GM18511 (cell line): ENCODE measurements around the gene CTXN1.

Source experiments
- ATAC-seq: cut with Tn5 transposase; IDR thresholded peaks from one replicate; pipeline ENCODE4 v1.9.1; 2021; ENCODE audit warnings: mild to moderate bottlenecking, moderate library complexity; ENCODE audit not compliant: unreplicated experiment

The CTXN1 gene

GRCh38 chr19:7915250-7916102 lies 10.5 kb downstream of the CTXN1 start:
- ATAC-seq: no peak

- ATAC-seq: no peak
These were observed 11.3 kb downstream of the CTXN1 start, which contains the start of gene TGFBR3L for GRCh38 chr19:7914598-7915045. TGFBR3L (plus strand) TSS chr19:7914830.

DNA sequence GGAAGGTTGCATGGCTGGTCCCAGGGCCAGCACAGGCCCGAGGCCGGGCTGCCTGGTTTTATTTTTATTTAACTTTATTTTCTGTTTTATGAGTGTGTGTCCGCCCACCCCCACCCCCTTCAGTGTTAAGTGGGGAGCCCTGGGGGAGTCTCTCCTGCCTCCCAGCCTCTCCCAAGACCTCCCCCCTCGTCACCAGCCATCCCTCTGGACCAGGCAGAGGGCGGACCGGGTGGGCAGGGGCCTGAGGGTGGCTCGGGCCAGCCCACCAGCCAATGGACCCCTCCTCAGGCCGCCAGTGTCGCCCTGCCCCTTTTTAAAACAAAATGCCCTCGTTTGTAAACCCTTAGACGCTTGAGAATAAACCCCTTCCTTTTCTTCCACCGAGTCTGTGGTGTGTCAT lies 11.8 kb downstream of the CTXN1 start:
- ATAC-seq: no peak

- no peak for ATAC-seq
These were observed 12.3 kb downstream of the CTXN1 start for GRCh38 chr19:7913652-7914051.

DNA sequence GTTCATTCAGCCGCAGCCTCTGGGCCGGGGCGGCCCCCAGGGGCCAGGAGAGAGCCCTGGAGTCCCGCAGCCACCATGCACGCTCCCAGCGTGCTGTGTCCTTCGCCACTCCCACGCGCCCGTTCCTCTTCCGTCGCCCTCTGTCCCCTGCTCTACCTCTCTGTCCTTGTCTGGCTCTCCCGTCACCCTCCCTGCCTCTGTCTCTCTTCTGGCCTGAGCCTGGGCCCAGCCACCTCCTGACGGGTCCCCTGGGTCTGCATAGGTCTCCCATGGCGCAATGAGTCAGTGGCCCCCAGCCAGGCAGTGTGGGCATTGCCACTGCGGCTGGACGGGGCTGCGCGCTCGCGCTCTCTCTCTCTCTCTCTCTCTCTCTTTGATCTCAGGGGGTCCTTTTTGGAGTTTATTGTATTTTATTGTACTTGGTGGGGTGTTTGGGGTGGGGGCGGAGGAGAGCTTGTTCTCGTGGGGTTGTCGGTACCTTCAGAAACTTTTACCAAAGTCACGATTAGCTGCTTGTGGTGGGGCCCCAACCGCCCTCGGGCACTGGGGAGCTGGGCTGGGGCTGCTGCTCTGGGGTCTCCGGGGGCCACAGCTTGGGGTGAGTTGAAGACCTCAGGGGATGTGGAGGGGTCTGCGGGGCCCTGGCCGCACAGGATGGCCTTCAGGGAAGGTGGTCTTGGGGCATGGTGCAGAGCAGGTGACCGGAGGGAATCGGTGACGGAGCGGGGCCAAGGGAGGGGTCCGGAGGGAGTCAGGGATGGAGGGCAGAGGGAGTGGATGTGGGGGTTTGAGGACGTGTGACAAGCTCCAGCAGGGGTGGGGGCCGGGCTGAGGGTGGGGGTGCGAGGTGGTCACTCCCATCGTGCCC lies 13.0 kb downstream of the CTXN1 start:
- no peak for ATAC-seq

- ATAC-seq: no peak
These were observed 13.7 kb downstream of the CTXN1 start for GRCh38 chr19:7912144-7912696.

GRCh38 chr19:7911508-7912143 lies 14.3 kb downstream of the CTXN1 start:
- no peak for ATAC-seq

- ATAC-seq: no peak
These were observed 15.4 kb downstream of the CTXN1 start for GRCh38 chr19:7910321-7911161.

DNA sequence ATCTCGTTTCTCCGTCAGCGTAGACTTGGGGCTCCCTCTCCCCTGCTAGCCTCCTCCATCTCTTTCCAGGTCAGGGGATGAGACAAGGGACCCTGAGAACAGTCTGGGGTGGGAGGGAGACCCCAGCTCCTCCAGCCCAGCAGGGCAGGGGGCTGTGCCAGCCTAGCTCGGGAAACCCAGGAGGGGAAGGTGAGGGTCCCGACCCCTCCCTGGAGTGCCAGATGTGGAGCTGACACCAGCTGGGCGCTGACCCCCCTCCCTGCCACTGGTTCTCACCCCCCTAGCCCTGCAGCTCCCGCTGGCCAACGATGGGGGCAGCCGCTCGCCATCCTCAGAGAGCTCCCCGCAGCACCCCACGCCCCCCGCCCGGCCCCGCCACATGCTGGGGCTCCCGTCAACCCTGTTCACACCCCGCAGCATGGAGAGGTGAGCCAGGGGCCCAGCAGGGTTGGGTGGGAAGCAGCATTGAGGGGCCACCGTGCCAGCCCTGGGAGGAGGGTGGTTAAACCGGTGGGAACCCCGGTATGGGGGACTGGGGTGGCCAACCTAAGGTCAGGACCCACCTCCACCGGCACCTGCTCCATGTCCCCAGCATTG lies 16.4 kb downstream of the CTXN1 start:
- no peak for ATAC-seq

- ATAC-seq: no peak
These were observed 17.0 kb downstream of the CTXN1 start for GRCh38 chr19:7908742-7909461.

GRCh38 chr19:7908078-7908699 lies 17.7 kb downstream of the CTXN1 start:
- no peak for ATAC-seq

GRCh38 chr19:7907544-7907943 lies 18.4 kb downstream of the CTXN1 start:
- ATAC-seq: no peak

- no peak for ATAC-seq
These were observed 18.8 kb downstream of the CTXN1 start for GRCh38 chr19:7907122-7907521.

DNA sequence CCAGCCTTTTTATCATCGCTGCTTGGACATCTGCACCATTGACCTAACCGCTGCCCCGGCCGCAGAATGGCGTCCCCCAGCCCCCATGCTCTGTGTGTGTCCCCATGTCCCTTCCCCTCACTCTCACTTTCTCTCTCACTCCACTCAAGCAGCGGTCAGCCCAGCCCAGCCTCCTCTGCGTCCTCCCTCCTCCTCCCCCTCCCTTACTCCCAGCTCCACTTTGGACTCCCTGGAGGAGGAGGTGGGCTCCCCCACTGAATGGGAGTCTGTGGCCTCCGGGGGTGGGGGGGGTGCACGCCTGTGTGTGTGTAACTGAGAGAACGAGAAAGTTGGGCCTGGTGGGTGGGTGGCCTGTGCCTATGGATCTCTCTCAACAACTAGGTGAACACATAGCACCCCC lies 20.1 kb downstream of the CTXN1 start:
- ATAC-seq: no peak

- ATAC-seq: no peak
These were observed 20.7 kb downstream of the CTXN1 start for GRCh38 chr19:7905268-7905667.

- ATAC-seq: peak; percentile 42
These were observed 21.6 kb downstream of the CTXN1 start for GRCh38 chr19:7904074-7905020.

GRCh38 chr19:7903244-7904073 lies 22.5 kb downstream of the CTXN1 start, which contains the start of gene MAP2K7:
MAP2K7 (plus strand) TSS chr19:7903877; CDS start chr19:7903945, 68 bp downstream.
- peak; percentile 89 for ATAC-seq
